C4-2B (cell line): ENCODE data around the gene GPR179.

Experiments used
- ZFX ChIP-seq: fragments of 450-650 bp; IDR thresholded peaks from 2 replicates; pipeline ENCODE4 v1.6.1; 2017
- TF ChIP-seq, protein P1 (sequence below): fragments of 450-650 bp; conservative IDR thresholded peaks from 2 replicates; pipeline ENCODE4 v1.5.1; 2017; ENCODE audit warnings: mild to moderate bottlenecking

DNA sequence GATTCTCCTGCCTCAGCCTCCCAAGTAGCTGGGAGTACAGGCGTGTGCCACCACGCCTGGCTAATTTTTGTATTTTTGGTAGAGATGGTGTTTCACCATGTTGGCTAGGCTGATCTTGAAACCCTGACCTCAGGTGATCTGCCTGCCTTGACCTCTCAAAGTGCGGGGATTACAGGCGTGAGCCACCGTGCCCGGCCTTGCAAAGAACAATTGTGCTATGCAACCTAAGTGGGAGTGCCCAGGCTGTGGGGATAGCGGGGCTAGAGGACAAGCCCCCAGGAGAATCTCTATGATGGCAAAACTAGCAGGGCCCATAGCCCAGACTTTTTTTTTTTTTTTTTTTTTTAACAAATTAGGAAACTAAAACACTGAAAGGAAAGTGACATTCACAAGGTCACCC, 2.0 kb upstream of the GPR179 start:
- TF ChIP-seq, protein P1, sequence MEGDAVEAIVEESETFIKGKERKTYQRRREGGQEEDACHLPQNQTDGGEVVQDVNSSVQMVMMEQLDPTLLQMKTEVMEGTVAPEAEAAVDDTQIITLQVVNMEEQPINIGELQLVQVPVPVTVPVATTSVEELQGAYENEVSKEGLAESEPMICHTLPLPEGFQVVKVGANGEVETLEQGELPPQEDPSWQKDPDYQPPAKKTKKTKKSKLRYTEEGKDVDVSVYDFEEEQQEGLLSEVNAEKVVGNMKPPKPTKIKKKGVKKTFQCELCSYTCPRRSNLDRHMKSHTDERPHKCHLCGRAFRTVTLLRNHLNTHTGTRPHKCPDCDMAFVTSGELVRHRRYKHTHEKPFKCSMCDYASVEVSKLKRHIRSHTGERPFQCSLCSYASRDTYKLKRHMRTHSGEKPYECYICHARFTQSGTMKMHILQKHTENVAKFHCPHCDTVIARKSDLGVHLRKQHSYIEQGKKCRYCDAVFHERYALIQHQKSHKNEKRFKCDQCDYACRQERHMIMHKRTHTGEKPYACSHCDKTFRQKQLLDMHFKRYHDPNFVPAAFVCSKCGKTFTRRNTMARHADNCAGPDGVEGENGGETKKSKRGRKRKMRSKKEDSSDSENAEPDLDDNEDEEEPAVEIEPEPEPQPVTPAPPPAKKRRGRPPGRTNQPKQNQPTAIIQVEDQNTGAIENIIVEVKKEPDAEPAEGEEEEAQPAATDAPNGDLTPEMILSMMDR: no peak
- no peak for TF ChIP-seq ZFX
